ENCODE data around the gene LAMA2. TPM values are rescaled to one million over a fixed set of nuclear protein-coding genes. Genes with fewer than 3 reads are reported as not detected.

LAMA2 gene
- total RNA-seq, 4 donors from 2014 or later, result 23.4 to 80.8 (median 28.2) TPM

- H3K4me3 ChIP-seq (ENCODE audit: low read depth, poor library complexity, severe bottlenecking), result no peak overlapping the region
- no peak for DNase-seq (ENCODE audit: low spot score in 2 of 2)
- intact Hi-C loops (cut with DNase I; ENCODE audit: low total_unique reads), result no loop called here
- TF ChIP-seq CTCF (IDR thresholded peaks at IDR 0.05) (no peak), POLR2A (IDR thresholded peaks at IDR 0.05) (no peak)
Observed at GRCh38 chr6:128874863-128875262, 8.1 kb upstream of the LAMA2 start.

- no peak overlapping the region for H3K4me3 ChIP-seq (ENCODE audit: low read depth, poor library complexity, severe bottlenecking)
- DNase-seq (ENCODE audit: low spot score in 2 of 2), result no peak
- intact Hi-C loops (cut with DNase I; ENCODE audit: low total_unique reads), result no loop called here
- WGBS, 2 donors, result 53 to 59% methylated on average over 2 of the region's 2 CpGs
- TF ChIP-seq POLR2A (IDR thresholded peaks at IDR 0.05) (no peak), CTCF (IDR thresholded peaks at IDR 0.05) (no peak)
Observed at GRCh38 chr6:128882560-128882959, 378 bp upstream of the LAMA2 start.

- intact Hi-C loops (cut with DNase I; ENCODE audit: low total_unique reads), result no loop called here
- H3K4me3 ChIP-seq (ENCODE audit: low read depth, poor library complexity, severe bottlenecking), result no peak overlapping the region
- 55 to 67% methylated on average over 2 of the region's 2 CpGs for WGBS, 2 donors
- TF ChIP-seq POLR2A (IDR thresholded peaks at IDR 0.05), result no peak
- no peak for TF ChIP-seq CTCF (IDR thresholded peaks at IDR 0.05)
- DNase-seq (ENCODE audit: low spot score in 2 of 2), result no peak
Observed at GRCh38 chr6:128883906-128884305, 968 bp downstream of the LAMA2 start.

- 64 to 66% methylated on average over 5 of the region's 5 CpGs for WGBS, 2 donors
- intact Hi-C loops (cut with DNase I; ENCODE audit: low total_unique reads), result no loop called here
- no peak for DNase-seq (ENCODE audit: low spot score in 2 of 2)
Observed at GRCh38 chr6:128885381-128885780, 2.4 kb downstream of the LAMA2 start.

GRCh38 chr6:128886706-128887105, 3.8 kb downstream of the LAMA2 start:
- intact Hi-C loops (cut with DNase I; ENCODE audit: low total_unique reads), result no loop called here
- TF ChIP-seq CTCF (IDR thresholded peaks at IDR 0.05) (no peak), POLR2A (IDR thresholded peaks at IDR 0.05) (no peak)
- no peak overlapping the region for H3K4me3 ChIP-seq (ENCODE audit: low read depth, poor library complexity, severe bottlenecking)
- no peak for DNase-seq (ENCODE audit: low spot score in 2 of 2)

More at GRCh38 chr6:128885381-128885780, 2.4 kb downstream of the LAMA2 start:
- no peak overlapping the region for H3K4me3 ChIP-seq (ENCODE audit: low read depth, poor library complexity, severe bottlenecking)
- no peak for TF ChIP-seq CTCF (IDR thresholded peaks at IDR 0.05)
- TF ChIP-seq POLR2A (IDR thresholded peaks at IDR 0.05), result no peak

- TF ChIP-seq CTCF (IDR thresholded peaks at IDR 0.05) (no peak), POLR2A (IDR thresholded peaks at IDR 0.05) (no peak)
- intact Hi-C loops (cut with DNase I; ENCODE audit: low total_unique reads), result no loop called here
- H3K4me3 ChIP-seq (ENCODE audit: low read depth, poor library complexity, severe bottlenecking), result no peak overlapping the region
- WGBS, 2 donors, result 93 to 96% methylated on average over 5 of the region's 5 CpGs
- no peak for DNase-seq (ENCODE audit: low spot score in 2 of 2)
Observed at GRCh38 chr6:128888444-128889175, 5.7 kb downstream of the LAMA2 start.
